ENCODE results near the gene EGFR.

EGFR gene

DNA sequence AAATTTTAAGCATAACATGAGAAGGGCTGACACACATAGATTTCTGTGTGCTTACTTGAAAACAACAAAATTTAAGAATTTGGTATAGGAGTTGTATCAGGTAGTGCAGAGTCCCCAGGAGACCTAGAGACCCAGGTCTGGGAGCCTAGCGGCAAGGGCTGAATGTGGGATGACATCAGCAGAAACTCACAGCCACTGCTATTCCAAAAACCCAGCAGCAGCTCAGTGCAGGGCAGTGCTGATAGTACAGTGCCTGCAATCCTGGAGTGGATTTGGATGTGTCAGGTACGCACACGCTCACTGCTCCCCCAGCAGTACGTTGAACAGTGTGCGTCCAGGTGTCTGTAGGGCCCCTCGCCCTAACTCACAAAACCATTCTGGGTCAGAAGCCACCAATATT is 87.1 kb downstream of the EGFR start:
- no peak overlapping the region; the same call in 1 of the 2 replicates for H3K27ac ChIP-seq
- TF ChIP-seq, protein P1, sequence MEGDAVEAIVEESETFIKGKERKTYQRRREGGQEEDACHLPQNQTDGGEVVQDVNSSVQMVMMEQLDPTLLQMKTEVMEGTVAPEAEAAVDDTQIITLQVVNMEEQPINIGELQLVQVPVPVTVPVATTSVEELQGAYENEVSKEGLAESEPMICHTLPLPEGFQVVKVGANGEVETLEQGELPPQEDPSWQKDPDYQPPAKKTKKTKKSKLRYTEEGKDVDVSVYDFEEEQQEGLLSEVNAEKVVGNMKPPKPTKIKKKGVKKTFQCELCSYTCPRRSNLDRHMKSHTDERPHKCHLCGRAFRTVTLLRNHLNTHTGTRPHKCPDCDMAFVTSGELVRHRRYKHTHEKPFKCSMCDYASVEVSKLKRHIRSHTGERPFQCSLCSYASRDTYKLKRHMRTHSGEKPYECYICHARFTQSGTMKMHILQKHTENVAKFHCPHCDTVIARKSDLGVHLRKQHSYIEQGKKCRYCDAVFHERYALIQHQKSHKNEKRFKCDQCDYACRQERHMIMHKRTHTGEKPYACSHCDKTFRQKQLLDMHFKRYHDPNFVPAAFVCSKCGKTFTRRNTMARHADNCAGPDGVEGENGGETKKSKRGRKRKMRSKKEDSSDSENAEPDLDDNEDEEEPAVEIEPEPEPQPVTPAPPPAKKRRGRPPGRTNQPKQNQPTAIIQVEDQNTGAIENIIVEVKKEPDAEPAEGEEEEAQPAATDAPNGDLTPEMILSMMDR (conservative IDR thresholded peaks at IDR 0.05): no peak
- TF ChIP-seq ZFX (IDR thresholded peaks at IDR 0.05): no peak

DNA sequence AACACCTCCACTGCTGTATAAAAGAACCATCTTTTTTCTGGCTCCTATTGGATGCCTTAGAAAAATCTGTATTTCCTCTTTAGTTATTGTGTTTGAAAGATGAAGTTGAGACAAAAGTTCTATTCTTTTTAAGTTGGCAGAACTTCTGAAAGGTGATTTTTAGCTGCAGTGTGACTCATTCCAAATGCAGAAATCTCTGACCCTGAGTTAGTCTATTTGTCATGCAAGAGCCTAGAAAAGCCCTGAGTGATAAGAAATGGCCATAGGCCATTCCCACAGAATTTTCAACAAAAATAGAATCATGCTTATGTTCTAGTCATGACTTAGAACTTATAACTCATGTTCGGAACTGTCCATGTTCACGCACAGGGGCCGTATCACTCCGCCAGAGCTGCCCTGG is 89.1 kb downstream of the EGFR start:
- peak overlapping the region; percentile 73; the same call in 1 of the 2 replicates for H3K27ac ChIP-seq
- TF ChIP-seq ZFX (IDR thresholded peaks at IDR 0.05): no peak
- TF ChIP-seq, protein P1 (conservative IDR thresholded peaks at IDR 0.05): no peak

DNA sequence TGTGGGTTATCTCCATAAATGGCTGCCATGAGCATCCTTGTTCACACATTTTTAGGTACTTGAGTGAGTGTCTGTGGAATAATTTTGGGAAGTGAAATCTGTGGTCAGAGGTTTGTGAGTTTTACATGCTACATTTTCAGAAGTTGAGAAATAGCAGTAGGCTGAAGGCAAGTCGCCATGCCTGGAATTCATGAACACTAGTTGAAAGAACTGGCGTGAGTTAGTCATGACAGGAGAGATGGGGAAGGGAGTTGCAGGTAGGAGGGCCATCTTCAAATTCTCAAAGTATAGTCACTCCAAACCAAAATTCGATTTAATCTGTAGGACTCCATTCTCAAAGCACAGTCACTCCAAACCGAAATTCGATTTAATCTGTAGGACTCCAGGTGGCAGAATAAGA is 89.6 kb downstream of the EGFR start:
- TF ChIP-seq, protein P1 (conservative IDR thresholded peaks at IDR 0.05): no peak
- TF ChIP-seq ZFX (IDR thresholded peaks at IDR 0.05): no peak
- peak overlapping the region; percentile 73; the same call in 1 of the 2 replicates for H3K27ac ChIP-seq

DNA sequence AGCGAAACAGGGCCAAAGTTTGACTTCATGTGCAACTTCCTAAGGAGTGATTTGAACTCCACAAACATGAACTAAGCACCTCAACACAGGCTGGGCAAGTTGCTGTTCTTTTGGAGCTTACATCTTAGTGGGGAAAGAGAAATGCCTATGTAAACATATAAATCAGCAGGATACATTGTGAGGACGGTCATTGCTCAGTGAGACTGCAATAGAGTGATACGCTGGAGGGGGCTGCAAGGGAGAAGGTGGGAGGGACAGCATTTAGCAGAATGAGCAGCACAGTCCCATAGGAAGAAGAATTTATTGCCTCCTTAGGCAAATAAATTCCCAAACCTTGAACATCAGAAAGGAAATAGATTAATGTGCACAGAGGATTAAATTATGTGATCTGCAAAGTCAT is 90.0 kb downstream of the EGFR start:
- H3K27ac ChIP-seq: peak overlapping the region; percentile 73; the same call in 1 of the 2 replicates
- TF ChIP-seq, protein P1 (conservative IDR thresholded peaks at IDR 0.05): no peak
- no peak for TF ChIP-seq ZFX (IDR thresholded peaks at IDR 0.05)

DNA sequence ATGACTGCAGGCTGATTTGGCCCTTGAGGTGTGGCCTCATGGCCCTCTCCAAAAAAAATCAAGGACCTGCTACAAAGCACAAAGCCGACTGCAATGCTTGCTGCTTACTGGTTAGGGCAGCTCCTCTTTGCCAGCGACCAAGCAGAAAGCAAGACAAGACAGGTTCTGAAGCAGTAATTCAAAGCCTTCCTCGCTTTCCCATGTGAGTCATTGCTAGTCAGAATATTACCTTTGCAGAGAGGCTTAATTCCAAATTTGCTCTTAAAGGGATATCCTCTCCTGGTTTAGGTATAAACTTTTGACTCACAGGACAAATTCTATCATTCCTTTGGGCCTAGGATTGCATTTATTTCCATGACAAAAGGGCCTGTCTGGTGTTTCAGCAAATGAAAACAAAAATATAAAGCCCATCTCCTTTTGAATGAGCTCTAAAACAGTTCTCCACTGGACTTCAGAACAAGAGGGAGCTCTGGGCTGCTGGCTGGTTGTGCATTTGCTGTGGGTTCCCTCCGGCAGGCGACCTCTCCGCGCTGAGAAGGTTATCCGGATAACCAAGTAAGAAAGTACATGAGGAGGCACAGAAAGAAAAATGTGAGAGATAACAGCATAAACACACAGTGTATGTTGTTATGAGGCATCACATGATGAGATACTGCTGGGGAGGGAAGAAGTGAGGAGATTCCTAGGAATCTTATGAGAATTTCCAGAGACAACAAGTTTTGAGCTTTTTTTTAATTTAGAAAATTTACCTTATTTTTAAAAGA is 90.8 kb downstream of the EGFR start:
- TF ChIP-seq, protein P1 (conservative IDR thresholded peaks at IDR 0.05): no peak
- no peak for TF ChIP-seq ZFX (IDR thresholded peaks at IDR 0.05)

DNA sequence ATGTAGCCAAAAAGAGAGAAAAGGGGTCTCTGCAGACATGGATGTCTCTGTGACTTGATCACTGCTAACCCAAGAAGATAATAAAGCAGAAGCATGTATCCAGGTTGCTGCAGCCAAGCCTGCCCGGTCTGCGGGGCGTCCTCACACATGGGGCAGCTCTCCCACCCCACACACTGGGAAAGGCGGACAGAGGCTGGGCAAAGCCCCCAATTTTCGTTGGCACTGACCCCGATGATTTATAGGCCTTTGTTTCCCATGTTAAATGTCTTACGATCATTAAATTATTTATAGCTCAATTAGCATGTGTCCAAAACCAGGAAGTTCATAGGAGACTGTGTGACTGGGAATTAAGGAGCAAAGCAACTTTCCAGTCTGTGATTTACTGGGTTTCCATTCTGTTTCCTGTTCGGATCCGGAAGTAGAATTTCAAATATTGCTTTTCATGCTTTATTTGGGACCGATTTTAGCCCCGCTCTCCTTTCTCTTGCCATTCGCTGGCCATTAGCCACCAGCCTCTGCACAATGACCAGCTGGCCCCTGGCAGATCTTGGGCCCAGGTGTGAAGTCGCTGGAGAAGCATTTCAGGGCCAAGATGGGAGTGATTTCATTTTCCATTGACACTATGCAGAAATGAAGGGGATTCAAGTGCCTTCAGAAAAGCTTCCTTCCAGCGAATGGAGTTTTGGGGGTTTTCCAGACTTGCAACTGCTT is 91.6 kb downstream of the EGFR start:
- H3K27ac ChIP-seq: peak overlapping the region; percentile 73
- TF ChIP-seq ZFX (IDR thresholded peaks at IDR 0.05): no peak
- TF ChIP-seq, protein P1 (conservative IDR thresholded peaks at IDR 0.05): no peak

More for the DNA sequence above, 90.8 kb downstream of the EGFR start:
- peak overlapping the region; percentile 73 for H3K27ac ChIP-seq

DNA sequence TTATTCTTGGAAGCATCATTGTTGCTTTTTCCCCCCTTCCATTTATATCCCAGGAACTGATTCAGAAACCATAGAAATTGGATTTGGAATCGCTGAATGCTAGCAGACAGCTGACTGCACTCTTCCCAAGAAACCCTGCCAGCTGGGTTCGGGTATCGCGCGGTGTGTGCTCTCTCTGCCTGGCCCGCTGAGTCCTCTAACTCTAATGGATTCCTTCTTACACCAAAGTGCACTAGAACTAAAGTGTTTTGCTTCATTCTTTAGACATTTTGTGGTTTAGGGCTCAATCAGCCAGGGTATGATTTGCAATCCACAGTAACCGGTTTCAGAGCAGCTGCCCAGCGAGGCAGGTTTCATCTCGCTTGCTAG is 92.2 kb downstream of the EGFR start:
- TF ChIP-seq, protein P1 (conservative IDR thresholded peaks at IDR 0.05): no peak
- TF ChIP-seq ZFX (IDR thresholded peaks at IDR 0.05): no peak
- H3K27ac ChIP-seq: peak overlapping the region; percentile 73

Measured in C4-2B (cell line).